HG03469 (cell line): Measurements from ENCODE around the gene RPRML.
"Not testable (repeated sequence)": the region's sequence is repeated elsewhere in the genome, so short reads cannot be mapped to it uniquely, and the experiment has no call there.

ENCODE experiments used
- ATAC-seq: cut with Tn5 transposase; IDR thresholded peaks from one replicate; pipeline ENCODE4 v1.9.1; 2021; ENCODE audit warnings: mild to moderate bottlenecking, moderate library complexity, moderate number of reproducible peaks; ENCODE audit not compliant: unreplicated experiment

Gene RPRML

DNA sequence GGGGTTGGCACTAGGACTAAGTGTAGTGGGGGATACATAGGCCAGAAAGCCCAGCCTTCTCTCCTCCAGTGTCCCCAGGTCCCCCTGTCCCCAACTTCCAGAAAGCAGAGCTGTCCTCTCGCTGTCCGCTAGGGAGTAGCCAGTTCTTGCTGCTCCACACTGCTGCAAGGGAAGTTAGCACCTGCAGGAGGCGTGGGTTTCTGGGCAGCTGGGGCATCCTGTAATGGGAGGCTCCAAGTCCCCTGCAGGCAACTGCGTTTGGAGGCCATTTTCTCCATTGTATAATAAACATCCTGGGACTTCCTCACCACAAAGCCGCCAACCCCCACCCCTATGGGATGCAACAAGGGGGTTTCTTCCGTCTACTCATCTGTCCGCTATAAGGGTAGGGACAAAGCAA is 1.7 kb downstream of the RPRML start:
- ATAC-seq = no peak

DNA sequence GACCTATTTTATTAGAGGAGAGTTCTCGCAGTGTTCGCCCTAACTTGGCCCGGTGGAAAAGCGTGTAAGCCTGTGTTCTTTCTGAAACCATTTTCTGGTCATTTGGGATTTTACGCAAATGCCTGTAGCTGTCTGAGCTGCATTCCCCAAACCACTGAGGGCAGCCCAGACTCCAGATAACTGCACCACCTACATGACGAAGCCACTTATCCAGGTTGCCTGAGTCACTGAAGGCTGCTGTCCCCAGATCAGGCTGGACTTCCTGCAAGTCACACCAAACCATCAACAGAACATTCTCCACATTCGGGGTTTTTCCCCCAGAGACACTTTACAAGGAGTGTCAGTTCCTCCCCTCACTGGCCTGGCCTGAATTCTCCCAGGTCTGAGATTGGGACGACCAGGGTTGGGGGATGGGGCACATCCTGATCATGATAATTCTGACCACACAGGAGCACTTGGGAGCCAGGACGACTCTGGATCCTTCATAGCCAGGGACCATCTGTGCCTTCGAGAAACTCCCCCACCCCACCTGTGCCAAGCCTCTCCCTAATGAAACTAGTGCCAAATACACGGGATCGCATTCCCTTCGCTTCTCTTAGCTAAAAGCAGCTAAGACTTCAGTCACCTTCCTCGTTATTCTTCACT is 2.3 kb downstream of the RPRML start:
- ATAC-seq = no peak

DNA sequence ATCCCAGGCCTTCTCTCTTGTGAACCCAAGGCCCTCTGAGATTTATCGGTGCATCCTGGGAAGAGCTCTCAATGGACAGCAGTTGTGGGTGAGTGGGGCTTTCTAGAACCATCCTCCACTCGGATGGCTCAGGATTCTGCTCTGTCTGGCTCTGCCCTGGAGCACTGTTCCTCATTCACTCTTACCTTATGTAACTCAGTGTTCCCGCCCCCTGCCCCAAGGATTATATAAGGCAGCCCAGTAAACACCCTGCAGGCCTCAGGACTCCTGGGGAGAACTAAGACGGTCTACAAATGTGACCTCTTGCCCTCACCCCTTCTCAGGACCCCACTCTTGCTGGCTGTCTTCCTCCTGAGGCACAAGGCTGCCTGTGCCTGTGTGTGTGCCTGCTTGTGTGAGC is 3.8 kb downstream of the RPRML start:
- no peak for ATAC-seq

DNA sequence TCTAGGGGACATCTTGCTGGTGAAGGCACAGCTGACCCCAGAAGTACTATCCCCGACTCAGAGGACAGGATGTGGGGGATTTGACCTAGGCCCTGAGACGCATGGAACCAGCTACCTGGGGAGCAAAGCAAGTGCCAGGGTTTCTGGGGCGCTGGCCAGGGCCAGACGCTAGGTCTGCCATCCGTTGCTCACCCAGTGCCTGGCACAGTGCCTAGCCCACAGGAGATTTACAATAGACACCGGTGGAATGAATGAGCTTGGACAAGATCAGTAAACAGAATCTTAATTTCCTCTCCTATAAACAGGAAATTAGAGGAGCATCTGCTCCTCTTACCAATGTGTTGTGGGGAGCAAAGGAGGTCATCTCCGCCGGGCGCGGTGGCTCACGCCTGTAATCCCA is 5.0 kb downstream of the RPRML start:
- no peak for ATAC-seq

DNA sequence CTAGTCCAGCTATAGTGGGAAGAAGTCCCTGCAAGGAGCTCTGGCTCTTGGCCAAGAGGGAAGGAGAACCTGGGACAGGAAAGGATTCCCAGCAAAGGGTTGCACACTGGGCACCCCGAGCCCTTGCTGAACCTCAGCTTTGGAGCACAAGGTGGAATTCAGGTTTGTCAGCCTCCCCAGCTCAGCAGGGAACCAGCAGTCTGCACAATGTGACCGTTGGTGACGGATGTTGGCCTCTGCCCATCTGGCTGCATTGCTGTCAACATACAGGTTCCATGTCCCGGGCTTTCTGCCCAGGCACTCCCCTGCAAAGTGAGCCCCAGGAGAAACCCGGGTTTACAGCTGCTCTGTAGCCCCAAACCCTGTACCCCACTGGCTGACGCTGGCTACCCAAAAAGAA is 6.7 kb downstream of the RPRML start:
- ATAC-seq = no peak

DNA sequence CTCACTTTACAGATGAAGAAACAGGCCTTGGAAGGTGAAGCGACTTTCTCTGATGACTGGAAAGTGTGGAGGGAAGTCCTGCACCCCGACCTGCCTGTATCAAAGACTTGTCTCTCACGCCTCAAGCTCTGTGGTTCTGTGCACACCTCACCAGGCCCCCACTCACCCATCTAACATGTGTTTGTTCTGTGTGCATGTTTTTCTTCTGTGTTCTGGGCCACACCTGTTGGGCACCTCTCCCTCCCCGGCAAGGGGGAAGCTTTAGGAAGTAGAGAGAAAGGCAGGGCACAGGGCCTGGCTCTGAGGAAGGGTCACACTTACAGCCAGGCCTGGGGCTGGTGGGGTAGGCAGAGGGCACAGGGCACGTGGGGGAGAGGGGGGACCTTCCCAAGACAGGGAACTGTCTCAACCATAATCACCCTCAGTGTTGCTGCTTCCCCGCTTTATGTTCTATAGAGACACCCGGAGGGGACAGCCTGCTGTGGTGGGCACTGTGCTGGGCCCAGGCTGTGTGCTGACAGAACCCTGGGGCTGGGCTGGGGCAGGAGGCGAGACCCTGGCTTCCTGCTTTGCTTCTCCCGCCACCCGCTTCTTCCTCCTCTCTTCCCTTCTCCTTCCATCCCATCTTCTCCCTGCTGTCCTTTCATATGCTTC is 7.3 kb downstream of the RPRML start:
- no peak for ATAC-seq

DNA sequence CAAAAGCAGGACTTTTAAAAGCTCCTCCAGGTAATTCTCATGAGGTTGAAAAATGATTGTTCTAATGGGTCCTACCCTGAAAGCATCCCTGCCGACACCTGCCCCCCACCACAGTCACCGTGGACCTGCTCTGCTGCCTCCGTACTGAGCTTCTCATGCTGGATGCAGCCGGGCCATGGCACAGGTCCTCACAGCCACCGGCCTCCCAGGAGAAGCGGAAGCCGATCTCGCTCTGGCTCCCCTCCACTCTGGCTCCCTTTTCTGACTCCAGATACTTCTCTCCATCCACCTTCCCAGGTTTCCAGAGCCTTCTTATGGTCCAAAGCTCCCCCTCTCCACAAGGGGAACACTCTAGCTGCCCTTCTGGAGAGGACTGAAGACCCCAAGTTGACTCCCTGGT is 10.2 kb downstream of the RPRML start:
- ATAC-seq = no peak

DNA sequence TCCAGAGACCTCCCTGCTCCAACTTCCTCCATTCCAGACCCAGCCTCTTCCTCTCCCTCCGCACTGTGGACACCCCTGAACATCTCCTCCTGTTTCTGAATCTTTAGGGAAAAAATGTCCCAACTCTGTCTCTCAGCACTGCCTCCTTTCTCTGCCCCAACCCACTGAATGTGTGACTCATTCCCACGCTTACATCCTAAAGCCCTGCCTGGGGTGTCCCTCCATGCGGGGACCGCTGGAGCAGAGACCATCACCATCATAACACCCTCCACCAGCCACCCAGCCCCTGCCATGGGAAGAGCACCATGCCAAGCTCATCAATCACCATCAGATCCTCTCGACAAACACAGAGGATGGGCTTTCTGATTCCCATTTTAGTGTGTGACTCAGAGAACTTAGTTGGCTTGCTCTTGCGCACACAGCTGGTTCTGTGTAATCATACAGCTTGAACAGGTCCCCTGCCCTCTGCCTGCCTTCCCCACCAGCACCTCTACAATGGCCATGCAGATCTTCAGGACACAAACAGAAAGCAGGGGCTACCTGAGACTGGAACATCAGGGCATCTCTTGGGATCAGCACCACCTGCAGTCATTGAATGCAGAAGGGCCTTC is 10.7 kb downstream of the RPRML start:
- ATAC-seq = no peak

DNA sequence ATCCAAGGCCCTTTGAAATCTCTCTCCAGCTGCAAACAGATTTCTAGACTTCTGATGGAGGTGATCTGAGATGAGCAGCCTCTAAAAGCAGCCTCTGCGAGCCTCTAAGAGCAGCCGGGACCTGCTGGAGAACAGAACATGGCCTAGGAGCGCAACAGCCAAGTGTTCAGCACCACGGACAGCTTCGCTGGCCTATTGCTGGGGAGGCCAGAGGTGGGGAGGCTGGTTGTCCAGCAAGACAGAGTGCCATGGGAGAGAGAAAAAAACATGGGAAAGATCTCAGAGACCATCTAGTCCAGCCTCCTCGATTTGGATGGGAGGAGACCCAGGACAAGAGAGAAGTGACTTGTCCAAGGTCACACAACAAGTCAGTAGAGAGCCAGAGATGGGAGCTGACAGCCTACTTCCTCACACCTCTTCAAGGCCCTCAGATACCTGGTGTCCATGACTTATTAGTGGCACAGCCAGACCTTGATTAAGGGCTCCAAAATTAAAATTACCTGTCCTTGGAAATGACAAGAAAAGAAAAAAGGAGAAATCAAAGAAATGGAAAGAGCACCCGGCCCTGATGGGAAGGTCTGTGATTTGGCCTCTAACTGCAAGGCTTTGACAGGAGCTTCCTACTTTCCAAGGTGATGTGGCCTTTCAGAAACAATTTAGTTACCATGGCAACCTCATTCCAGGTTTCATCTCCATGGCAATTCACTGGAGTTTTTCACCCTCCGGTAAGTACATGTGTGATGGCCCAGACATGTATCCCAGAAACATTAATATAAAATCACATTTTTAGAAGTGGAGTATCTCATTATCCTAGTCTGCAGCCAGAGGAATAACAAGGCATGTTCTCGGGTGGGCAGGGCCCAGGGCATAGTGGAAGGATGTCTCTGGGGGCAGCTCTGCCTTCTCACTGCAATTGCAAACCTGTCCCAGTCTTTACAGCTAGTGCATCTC is 14.5 kb downstream of the RPRML start:
- no peak for ATAC-seq

DNA sequence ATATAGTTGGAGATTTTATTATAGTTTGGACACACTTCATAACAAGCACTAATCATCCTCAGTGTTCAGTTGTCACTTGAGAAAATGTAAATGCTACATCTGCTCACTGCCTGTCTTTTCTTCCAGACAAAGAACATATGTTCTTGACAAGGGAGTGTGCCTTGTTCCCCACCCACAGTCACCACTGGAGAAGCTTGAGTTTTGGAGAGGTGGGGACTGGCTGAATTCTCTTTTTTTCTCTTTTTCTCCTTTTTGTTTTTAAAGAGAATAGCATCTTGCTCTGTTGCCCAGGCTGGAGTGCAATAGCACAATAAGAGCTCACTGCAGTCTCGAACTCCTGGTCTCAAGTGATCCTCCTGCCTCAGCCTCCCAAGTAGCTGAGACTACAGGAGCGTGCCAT is 15.5 kb downstream of the RPRML start:
- no peak for ATAC-seq

DNA sequence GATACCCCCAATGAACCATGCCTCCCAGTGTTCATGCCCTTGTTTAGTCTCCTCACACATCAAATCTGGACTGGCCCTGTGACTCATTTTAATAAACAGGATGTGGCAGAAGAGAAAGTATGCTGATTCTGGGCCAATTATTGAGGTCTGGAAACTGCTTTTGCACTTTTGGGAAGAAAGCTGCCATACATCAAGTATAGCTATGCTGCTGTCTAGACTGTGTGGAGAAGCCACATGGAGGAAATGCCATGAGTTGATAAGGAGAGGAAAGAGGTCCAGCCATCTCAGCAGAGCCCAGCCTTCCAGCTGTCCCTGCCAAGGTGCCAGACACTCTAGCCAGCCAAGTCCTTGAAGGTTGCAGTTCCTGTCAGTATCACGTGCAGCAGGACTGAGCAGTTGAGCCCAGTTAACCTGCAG is 16.7 kb downstream of the RPRML start:
- no peak for ATAC-seq

DNA sequence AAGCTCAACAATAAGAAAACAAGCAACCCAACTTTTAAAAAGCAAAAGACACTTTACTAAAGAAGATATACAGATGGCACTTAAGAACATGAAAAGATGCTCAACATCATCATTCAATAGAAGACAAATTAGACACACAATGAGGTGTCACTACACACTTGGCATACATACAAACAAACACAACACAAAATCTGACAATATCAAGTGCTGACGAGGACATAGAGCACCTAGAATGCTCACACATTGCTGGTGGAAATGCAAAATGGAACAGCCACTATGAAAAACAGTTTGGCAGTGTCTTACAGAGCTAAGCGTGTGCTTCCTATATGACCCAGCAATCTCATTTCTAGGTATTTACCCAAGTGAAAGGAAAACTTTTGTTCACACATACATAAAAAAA is 18.9 kb downstream of the RPRML start:
- no peak for ATAC-seq

DNA sequence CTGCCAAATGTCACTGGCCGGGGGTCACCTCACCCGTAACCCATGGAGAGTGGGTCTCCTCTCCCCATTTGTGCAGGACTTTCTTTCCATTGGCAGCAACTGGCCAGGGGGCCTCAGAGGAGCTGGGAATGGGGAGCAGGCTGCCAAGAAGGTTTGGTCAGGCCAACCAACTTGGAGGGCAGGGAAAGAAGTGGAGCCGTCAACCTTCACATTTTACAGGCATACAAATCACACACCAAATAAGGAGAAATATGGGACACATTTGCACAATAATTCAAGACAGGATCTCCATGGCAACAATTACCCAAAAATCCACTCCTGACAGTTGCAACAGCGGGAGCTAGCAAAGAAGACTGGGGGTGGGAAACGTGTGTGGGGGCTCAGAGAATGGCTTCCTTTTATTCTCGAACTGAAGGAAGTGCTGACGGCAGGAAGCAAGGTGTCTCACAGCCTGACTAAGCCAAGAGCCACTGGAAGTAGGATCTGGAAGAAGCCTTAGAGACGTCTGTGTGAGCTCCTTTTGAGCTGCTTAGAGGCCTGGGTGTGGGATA is 20.9 kb downstream of the RPRML start:
- no peak for ATAC-seq

DNA sequence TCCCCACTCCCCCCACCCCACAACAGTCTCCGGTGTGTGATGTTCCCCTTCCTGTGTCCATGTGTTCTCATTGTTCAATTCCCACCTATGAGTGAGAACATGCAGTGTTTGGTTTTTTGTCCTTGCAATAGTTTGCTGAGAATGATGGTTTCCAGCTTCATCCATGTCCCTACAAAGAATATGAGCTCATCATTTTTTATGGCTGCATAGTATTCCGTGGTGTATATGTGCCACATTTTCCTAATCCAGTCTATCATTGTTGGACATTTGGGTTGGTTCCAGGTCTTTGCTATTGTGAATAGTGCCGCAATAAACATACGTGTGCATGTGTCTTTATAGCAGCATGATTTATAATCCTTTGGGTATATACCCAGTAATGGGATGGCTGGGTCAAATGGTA is 25.9 kb downstream of the RPRML start:
- ATAC-seq = not testable (repeated sequence)

DNA sequence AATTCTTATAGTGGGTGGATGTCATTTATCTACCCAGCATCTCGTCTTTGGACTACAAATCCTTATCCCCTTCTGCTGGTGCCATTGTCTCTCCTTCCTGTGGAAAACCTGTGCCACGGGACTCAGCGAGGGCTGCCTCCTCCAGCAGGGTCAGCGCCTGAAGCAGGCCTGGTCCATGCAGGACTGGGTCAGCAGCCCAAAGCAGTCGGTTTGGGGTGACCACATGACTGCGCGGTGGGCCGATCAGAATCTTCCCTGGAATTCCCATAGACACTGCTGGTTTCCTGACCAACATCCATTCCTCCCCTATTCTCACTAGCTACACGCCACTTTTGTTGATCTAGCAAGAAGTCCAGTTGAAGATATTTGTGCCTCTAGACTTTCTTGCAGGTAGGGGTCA is 26.9 kb downstream of the RPRML start:
- no peak for ATAC-seq

DNA sequence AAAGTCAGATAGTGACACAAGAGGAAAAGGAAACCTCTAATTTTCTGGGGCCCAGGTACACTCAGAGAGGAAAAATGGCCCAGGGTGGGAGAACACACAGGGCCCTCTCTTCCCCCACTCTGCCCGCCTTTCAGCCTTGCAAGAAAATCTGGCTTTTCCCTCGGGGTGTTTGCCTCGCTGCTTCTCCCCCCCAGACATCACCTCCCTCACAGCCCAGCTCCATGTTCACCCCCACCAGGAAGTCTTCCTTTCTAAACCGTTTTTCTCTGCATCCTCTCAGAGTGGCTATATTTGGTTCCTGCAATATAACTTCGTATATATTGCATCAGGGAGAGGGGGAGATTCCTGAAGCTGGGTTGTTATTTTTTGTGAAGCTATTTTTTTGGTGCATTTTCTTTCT is 27.3 kb downstream of the RPRML start:
- ATAC-seq = no peak

DNA sequence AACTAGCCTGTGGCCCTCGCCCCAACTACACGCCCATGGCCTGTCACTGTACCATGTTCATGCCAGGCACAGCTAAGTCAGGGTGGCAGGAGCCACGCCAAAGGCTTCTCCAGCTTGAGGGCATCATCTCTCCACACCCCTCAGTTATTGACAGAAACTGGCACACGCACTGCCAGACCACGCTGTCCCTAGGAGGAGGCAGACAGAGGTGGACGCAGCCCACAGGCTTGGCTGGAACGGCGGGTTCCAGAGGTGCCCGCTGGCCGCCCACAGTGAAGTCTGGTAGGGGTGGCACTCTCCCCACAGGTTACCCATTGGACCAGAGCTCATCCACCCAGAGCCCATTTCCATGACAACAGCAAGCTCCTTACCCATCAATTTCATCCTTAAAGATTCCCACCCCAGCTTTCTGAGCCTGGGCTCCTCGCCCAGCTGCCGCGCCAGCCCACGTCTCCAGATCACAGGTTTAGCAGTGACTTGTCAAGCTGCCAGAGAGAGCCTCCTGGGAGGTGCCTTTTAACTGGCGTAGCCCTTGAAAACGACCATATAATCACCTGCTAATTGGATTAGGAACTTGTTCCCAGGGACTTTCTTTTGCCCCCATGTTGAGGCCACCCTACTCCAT is 27.9 kb downstream of the RPRML start:
- no peak for ATAC-seq

DNA sequence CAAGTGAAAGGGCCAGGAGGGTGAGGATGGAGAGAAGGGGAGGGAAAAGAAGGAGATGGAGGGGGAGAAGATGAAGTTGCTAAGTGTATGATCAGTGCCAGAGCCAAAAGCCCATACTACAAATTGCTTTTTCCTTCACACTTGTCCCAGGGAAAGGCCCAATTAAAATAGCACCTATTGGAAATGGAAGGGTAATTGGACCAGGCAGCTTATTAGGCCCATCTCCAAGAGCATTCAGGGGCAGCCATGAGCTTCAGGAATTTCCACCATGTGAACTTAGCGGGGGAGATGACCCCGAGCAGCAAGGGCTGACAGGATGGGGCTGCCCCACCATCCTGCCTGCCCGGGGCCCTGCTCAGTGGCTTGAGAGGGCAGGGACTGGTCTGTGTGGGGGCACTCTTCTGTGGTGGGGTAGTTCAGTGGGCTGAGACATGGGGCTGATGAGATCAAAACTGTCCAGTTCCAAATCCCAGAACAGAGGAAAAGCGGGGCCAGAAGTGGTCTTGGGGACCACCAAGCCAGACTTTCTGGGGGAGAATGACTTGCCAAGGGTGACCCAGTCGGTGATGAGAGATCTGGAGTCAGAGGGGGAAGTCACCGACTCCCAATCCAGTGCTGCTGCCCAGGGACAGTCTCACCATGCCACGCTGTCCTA is 28.6 kb downstream of the RPRML start:
- ATAC-seq = no peak

DNA sequence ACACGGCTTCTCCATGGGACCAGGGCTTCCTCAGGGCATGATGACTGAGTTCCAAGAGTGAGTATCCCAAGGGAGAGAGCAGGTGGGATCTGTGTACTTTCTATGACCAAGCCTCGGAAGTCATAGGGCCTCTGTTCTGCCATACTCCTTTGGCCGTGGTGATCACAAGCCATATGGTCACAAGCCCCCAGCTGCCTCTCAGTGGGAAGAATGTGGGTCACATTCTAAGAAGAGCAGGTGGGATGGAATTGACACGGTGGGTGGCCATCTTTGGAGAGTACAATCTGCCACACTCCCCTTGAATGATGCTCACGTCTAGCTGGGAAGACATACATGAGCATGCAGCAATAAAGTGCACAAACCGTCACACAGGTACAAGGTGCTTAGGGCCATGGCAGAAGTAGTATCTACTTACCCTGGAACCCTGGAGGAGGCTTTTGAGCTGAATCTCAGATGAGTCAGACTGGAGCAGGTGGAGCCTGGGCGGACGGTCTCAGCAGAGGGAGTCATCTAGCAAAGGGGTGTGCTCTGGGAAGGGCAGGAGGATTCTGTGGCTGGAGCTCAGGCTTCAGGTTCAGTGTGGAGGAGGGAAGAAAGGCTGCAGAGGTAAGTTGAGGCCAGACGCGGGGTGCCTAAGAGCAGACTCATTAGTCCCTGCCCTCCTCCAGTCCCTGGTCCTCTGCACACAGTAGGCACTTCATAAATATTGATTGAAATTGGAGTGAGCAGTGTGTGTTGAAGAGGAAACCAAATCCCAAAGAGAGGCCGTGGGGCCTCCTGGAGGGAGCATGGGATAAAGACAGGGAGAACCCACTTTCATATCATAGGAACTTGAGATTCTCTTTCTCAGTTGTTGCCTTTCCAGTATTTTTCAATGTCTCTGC is 29.5 kb downstream of the RPRML start:
- ATAC-seq = no peak
